HEK293 (cell line): ENCODE results near the gene SF3B4.
A peak's percentile ranks its signal among the peaks of the same experiment; 100 is the strongest.

ENCODE experiments used
- IKZF3 ChIP-seq: fragments of 450-650 bp; IDR thresholded peaks from 2 replicates; pipeline ENCODE4 v1.5.0; 2018; ENCODE audit warnings: missing biosample characterization, mild to moderate bottlenecking, missing genetic modification characterization, moderate library complexity
- MYNN ChIP-seq: fragments of 450-650 bp; formaldehyde crosslinking; IDR thresholded peaks from 2 replicates; pipeline ENCODE4 v1.5.1; 2016; ENCODE audit warnings: missing biosample characterization, missing genetic modification characterization, borderline replicate concordance
- OSR2 ChIP-seq: fragments of 450-650 bp; formaldehyde crosslinking; IDR thresholded peaks from 2 replicates; pipeline ENCODE4 v1.5.1; 2016; ENCODE audit warnings: missing biosample characterization, missing genetic modification characterization
- SCRT1 ChIP-seq: fragments of 450-650 bp; formaldehyde crosslinking; IDR thresholded peaks from 2 replicates; pipeline ENCODE4 v1.5.1; 2016; ENCODE audit warnings: missing biosample characterization, missing genetic modification characterization, borderline replicate concordance
- YY1 ChIP-seq: fragments of 450-650 bp; formaldehyde crosslinking; IDR thresholded peaks from 2 replicates; pipeline ENCODE4 v1.5.1; 2018; ENCODE audit warnings: missing biosample characterization, missing genetic modification characterization
- ZFHX2 ChIP-seq: fragments of 450-650 bp; formaldehyde crosslinking; conservative IDR thresholded peaks from 2 replicates; pipeline ENCODE4 v1.5.1; 2016; ENCODE audit warnings: missing biosample characterization, missing genetic modification characterization
- ZNF148 ChIP-seq: fragments of 450-650 bp; formaldehyde crosslinking; IDR thresholded peaks from 2 replicates; pipeline ENCODE4 v1.5.0; 2017; ENCODE audit warnings: missing biosample characterization, missing genetic modification characterization, borderline replicate concordance
- ZNF16 ChIP-seq: fragments of 450-650 bp; formaldehyde crosslinking; IDR thresholded peaks from 2 replicates; pipeline ENCODE4 v1.5.1; 2016; ENCODE audit warnings: low read depth, missing biosample characterization, missing genetic modification characterization
- ZNF184 ChIP-seq: fragments of 450-650 bp; IDR thresholded peaks from 2 replicates; pipeline ENCODE4 v1.5.1; 2018; ENCODE audit warnings: missing biosample characterization, mild to moderate bottlenecking, missing genetic modification characterization
- ZNF214 ChIP-seq: fragments of 450-650 bp; formaldehyde crosslinking; IDR thresholded peaks from 2 replicates; pipeline ENCODE4 v1.5.1; 2017; ENCODE audit warnings: missing biosample characterization, mild to moderate bottlenecking, missing genetic modification characterization, borderline replicate concordance
- ZNF221 ChIP-seq: fragments of 450-650 bp; formaldehyde crosslinking; IDR thresholded peaks from 2 replicates; pipeline ENCODE4 v1.5.1; 2017; ENCODE audit warnings: missing biosample characterization, missing genetic modification characterization, borderline replicate concordance
- ZNF266 ChIP-seq: fragments of 450-650 bp; formaldehyde crosslinking; IDR thresholded peaks from 2 replicates; pipeline ENCODE4 v1.5.1; 2016; ENCODE audit warnings: missing biosample characterization, missing genetic modification characterization, low read depth
- ZNF311 ChIP-seq: fragments of 450-650 bp; formaldehyde crosslinking; IDR thresholded peaks from 2 replicates; pipeline ENCODE4 v1.5.1; 2017; ENCODE audit warnings: missing biosample characterization, missing genetic modification characterization, borderline replicate concordance
- ZNF341 ChIP-seq: fragments of 450-650 bp; formaldehyde crosslinking; IDR thresholded peaks from 2 replicates; pipeline ENCODE4; 2016; ENCODE audit warnings: low read depth, missing biosample characterization, missing genetic modification characterization
- ZNF394 ChIP-seq: fragments of 450-650 bp; formaldehyde crosslinking; IDR thresholded peaks from 2 replicates; pipeline ENCODE4 v1.5.1; 2016; ENCODE audit warnings: missing biosample characterization, missing genetic modification characterization, mild to moderate bottlenecking, moderate library complexity, borderline replicate concordance
- ZNF416 ChIP-seq: fragments of 450-650 bp; formaldehyde crosslinking; IDR thresholded peaks from 2 replicates; pipeline ENCODE4 v1.5.1; 2016; ENCODE audit warnings: missing biosample characterization, missing genetic modification characterization
- ZNF521 ChIP-seq: fragments of 450-650 bp; formaldehyde crosslinking; IDR thresholded peaks from 2 replicates; pipeline ENCODE4 v1.5.1; 2017; ENCODE audit warnings: missing biosample characterization, mild to moderate bottlenecking, missing genetic modification characterization
- ZNF561 ChIP-seq: fragments of 450-650 bp; IDR thresholded peaks from 2 replicates; pipeline ENCODE4 v1.5.1; 2018; ENCODE audit warnings: missing biosample characterization, missing genetic modification characterization, borderline replicate concordance
- ZNF600 ChIP-seq: fragments of 450-650 bp; formaldehyde crosslinking; IDR thresholded peaks from 2 replicates; pipeline ENCODE4 v1.5.1; 2016; ENCODE audit warnings: missing biosample characterization, missing genetic modification characterization
- ZNF629 ChIP-seq: fragments of 450-650 bp; formaldehyde crosslinking; IDR thresholded peaks from 2 replicates; pipeline ENCODE4 v1.5.1; 2017; ENCODE audit warnings: missing biosample characterization, missing genetic modification characterization
- ZNF830 ChIP-seq: fragments of 450-650 bp; IDR thresholded peaks from 2 replicates; pipeline ENCODE4 v1.5.0; 2018; ENCODE audit warnings: missing biosample characterization, missing genetic modification characterization, low read depth, mild to moderate bottlenecking, moderate library complexity
- TF ChIP-seq, protein P1 (sequence below): fragments of 450-650 bp; formaldehyde crosslinking; IDR thresholded peaks from 2 replicates; pipeline ENCODE4 v1.5.1; 2016; ENCODE audit warnings: missing biosample characterization, missing genetic modification characterization
- TF ChIP-seq, protein P2 (sequence below): fragments of 450-650 bp; formaldehyde crosslinking; IDR thresholded peaks from 2 replicates; pipeline ENCODE4 v1.5.1; 2016; ENCODE audit warnings: missing biosample characterization, missing genetic modification characterization
- TF ChIP-seq, protein P3 (sequence below): fragments of 450-650 bp; formaldehyde crosslinking; IDR thresholded peaks from 2 replicates; pipeline ENCODE4 v1.5.1; 2016; ENCODE audit warnings: missing biosample characterization, missing genetic modification characterization, borderline replicate concordance

SF3B4 gene

DNA sequence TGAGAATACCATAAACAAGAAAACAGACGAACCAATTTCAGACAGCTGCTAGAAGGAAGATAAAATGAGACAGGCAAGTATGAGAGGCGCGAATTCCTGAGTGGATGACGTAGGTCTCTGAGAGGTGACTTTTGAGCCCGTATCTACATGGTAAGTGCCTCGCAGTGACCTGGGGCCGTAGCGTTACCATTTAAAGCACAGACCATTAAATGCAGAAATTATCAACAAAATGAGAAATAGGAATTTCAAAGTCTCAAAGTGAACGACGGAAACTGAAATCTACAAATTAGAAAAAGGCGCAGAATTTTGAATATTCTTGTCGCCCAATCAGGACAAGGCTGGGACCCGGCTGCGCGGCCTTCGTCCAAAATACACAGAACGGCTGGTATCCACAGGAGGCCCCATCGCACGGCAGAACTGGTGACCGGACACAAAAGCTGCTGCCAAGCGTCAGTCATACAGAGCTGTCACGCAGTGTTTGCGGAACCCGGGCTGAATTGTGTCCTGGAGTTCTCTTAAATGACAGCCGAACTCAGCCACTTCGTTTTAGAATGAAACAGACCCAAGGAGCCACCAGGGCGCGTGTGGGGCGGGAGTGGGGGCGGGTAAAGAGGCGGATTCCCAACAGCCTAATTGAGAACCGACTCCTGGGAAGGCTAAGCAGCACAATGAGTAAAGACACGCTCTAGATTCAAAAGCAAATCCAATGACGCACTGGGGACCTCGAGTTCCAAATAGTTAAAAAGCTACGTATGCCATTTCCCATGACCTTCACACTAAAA is 42.1 kb downstream of the SF3B4 start (continued):
- TF ChIP-seq ZNF266 (no peak), ZNF600 (peak; percentile 92), YY1 (tag by site-specific recombination) (no peak), MYNN (no peak), ZNF341 (tag by site-specific recombination) (peak; percentile 81), ZNF561 (no peak), IKZF3 (peak; percentile 72; the same call in 1 of the 2 replicates), ZNF830 (tag by site-specific recombination) (no peak), ZNF416 (no peak), ZNF394 (tag by site-specific recombination) (no peak; the same call in 1 of the 2 replicates), ZNF629 (tag by site-specific recombination) (peak; percentile 92), SCRT1 (tag by site-specific recombination) (no peak), ZNF214 (tag by site-specific recombination) (no peak), ZNF184 (no peak), ZFHX2 (tag by site-specific recombination) (peak; percentile 75), ZNF311 (tag by site-specific recombination) (no peak), ZNF148 (tag by site-specific recombination) (no peak), ZNF16 (tag by site-specific recombination) (no peak), ZNF221 (tag by site-specific recombination) (no peak), ZNF521 (tag by site-specific recombination) (no peak), OSR2 (tag by site-specific recombination) (peak; percentile 65)
- TF ChIP-seq, protein P1, sequence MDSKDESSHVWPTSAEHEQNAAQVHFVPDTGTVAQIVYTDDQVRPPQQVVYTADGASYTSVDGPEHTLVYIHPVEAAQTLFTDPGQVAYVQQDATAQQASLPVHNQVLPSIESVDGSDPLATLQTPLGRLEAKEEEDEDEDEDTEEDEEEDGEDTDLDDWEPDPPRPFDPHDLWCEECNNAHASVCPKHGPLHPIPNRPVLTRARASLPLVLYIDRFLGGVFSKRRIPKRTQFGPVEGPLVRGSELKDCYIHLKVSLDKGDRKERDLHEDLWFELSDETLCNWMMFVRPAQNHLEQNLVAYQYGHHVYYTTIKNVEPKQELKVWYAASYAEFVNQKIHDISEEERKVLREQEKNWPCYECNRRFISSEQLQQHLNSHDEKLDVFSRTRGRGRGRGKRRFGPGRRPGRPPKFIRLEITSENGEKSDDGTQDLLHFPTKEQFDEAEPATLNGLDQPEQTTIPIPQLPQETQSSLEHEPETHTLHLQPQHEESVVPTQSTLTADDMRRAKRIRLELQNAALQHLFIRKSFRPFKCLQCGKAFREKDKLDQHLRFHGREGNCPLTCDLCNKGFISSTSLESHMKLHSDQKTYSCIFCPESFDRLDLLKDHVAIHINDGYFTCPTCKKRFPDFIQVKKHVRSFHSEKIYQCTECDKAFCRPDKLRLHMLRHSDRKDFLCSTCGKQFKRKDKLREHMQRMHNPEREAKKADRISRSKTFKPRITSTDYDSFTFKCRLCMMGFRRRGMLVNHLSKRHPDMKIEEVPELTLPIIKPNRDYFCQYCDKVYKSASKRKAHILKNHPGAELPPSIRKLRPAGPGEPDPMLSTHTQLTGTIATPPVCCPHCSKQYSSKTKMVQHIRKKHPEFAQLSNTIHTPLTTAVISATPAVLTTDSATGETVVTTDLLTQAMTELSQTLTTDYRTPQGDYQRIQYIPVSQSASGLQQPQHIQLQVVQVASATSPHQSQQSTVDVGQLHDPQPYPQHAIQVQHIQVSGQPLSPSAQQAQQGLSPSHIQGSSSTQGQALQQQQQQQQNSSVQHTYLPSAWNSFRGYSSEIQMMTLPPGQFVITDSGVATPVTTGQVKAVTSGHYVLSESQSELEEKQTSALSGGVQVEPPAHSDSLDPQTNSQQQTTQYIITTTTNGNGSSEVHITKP (tag by site-specific recombination), result 0 out of 2 replicates have a peak, but pooled peaks have one; percentile 56
- TF ChIP-seq, protein P2, sequence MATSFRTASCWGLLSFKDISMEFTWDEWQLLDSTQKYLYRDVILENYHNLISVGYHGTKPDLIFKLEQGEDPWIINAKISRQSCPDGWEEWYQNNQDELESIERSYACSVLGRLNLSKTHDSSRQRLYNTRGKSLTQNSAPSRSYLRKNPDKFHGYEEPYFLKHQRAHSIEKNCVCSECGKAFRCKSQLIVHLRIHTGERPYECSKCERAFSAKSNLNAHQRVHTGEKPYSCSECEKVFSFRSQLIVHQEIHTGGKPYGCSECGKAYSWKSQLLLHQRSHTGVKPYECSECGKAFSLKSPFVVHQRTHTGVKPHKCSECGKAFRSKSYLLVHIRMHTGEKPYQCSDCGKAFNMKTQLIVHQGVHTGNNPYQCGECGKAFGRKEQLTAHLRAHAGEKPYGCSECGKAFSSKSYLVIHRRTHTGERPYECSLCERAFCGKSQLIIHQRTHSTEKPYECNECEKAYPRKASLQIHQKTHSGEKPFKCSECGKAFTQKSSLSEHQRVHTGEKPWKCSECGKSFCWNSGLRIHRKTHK (tag by site-specific recombination), result no peak
- TF ChIP-seq, protein P3, sequence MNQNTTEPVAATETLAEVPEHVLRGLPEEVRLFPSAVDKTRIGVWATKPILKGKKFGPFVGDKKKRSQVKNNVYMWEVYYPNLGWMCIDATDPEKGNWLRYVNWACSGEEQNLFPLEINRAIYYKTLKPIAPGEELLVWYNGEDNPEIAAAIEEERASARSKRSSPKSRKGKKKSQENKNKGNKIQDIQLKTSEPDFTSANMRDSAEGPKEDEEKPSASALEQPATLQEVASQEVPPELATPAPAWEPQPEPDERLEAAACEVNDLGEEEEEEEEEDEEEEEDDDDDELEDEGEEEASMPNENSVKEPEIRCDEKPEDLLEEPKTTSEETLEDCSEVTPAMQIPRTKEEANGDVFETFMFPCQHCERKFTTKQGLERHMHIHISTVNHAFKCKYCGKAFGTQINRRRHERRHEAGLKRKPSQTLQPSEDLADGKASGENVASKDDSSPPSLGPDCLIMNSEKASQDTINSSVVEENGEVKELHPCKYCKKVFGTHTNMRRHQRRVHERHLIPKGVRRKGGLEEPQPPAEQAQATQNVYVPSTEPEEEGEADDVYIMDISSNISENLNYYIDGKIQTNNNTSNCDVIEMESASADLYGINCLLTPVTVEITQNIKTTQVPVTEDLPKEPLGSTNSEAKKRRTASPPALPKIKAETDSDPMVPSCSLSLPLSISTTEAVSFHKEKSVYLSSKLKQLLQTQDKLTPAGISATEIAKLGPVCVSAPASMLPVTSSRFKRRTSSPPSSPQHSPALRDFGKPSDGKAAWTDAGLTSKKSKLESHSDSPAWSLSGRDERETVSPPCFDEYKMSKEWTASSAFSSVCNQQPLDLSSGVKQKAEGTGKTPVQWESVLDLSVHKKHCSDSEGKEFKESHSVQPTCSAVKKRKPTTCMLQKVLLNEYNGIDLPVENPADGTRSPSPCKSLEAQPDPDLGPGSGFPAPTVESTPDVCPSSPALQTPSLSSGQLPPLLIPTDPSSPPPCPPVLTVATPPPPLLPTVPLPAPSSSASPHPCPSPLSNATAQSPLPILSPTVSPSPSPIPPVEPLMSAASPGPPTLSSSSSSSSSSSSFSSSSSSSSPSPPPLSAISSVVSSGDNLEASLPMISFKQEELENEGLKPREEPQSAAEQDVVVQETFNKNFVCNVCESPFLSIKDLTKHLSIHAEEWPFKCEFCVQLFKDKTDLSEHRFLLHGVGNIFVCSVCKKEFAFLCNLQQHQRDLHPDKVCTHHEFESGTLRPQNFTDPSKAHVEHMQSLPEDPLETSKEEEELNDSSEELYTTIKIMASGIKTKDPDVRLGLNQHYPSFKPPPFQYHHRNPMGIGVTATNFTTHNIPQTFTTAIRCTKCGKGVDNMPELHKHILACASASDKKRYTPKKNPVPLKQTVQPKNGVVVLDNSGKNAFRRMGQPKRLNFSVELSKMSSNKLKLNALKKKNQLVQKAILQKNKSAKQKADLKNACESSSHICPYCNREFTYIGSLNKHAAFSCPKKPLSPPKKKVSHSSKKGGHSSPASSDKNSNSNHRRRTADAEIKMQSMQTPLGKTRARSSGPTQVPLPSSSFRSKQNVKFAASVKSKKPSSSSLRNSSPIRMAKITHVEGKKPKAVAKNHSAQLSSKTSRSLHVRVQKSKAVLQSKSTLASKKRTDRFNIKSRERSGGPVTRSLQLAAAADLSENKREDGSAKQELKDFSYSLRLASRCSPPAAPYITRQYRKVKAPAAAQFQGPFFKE (tag by site-specific recombination), result no peak
